GM12801 (cell line): ENCODE measurements around the gene SCARB1.

Source experiments
- TF ChIP-seq, protein P1 (sequence below): IDR thresholded peaks from one replicate; pipeline ENCODE4 v1.5.1; 2011; ENCODE audit warnings: control low read depth; ENCODE audit not compliant: insufficient read length; ENCODE audit errors: extremely low read depth

SCARB1 gene

DNA sequence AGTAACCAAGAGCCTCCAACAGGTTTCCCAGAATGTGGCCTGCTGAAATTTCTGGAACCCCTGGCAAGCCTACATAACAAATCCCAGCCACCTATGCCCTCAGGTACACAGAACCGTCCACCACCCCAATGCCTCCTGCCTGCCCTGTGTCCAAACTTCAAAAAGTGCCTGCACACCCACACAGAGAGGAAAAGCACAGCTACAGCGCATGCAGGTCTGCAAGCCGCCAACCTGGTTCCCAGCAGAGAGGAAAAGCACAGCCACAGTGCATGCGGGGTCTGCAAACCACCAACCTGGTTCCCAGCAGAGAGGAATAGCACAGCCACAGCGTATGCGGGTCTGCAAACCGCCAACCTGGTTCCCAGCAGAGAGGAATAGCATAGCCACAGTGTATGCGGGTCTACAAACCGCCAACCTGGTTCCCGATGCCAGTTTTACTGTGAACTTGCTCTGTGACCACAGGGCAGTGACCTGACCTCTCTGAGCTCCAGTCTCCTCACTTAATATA, 113.5 kb downstream of the SCARB1 start:
- TF ChIP-seq, protein P1, sequence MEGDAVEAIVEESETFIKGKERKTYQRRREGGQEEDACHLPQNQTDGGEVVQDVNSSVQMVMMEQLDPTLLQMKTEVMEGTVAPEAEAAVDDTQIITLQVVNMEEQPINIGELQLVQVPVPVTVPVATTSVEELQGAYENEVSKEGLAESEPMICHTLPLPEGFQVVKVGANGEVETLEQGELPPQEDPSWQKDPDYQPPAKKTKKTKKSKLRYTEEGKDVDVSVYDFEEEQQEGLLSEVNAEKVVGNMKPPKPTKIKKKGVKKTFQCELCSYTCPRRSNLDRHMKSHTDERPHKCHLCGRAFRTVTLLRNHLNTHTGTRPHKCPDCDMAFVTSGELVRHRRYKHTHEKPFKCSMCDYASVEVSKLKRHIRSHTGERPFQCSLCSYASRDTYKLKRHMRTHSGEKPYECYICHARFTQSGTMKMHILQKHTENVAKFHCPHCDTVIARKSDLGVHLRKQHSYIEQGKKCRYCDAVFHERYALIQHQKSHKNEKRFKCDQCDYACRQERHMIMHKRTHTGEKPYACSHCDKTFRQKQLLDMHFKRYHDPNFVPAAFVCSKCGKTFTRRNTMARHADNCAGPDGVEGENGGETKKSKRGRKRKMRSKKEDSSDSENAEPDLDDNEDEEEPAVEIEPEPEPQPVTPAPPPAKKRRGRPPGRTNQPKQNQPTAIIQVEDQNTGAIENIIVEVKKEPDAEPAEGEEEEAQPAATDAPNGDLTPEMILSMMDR: no peak

DNA sequence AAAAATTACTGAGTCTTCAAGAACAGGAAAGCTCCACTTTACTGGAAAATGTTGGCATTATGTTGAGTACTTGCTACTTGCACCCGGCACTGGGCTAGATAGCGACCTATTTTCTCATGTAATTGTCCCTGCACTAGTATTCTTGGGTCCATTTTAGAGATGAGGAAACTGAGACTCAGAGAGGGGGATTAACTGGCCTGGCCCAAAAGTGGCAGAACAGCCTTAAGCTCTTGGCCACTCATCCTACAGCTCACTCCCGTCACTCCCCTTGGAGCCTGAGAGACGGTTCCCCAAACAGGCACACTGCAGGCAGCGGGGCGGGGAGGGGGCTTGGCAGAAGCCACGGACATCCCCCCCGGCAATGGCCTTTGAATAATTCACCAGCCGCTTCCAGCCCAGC, 113.9 kb downstream of the SCARB1 start:
- TF ChIP-seq, protein P1: no peak

DNA sequence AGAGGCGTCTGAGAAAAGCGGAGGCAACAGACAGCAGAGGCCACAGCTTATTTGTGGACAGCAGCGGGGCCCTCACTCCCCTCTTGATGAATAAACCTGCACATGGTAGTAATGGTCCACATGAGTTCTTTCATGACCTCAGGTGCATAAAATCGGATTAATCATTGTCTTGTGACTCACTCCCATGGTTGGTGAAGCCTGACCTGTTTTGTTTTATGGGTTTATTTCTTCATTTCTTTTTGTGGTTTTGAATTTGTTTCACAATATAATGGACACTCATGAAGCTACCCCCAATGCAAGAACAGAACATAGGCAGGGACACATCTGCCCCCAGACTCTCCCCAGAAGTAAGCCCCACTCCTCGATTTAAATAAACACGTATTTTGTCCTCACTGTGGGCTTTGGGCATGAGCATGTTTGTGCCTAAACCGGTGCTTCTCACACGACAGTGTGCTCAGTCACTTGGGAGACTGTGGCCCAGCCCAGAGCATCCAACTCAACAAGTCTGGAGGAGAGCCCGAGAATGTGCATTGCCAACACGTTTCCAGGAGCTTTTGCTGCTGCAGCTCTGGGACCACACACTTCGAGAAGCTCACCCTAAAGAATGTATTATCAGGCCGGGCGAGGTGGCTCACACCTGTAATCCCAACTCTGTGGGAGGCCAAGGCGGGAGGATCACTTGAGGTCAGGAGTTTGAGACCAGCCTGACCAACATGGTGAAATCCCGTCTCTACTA, 116.1 kb downstream of the SCARB1 start:
- TF ChIP-seq, protein P1: no peak

DNA sequence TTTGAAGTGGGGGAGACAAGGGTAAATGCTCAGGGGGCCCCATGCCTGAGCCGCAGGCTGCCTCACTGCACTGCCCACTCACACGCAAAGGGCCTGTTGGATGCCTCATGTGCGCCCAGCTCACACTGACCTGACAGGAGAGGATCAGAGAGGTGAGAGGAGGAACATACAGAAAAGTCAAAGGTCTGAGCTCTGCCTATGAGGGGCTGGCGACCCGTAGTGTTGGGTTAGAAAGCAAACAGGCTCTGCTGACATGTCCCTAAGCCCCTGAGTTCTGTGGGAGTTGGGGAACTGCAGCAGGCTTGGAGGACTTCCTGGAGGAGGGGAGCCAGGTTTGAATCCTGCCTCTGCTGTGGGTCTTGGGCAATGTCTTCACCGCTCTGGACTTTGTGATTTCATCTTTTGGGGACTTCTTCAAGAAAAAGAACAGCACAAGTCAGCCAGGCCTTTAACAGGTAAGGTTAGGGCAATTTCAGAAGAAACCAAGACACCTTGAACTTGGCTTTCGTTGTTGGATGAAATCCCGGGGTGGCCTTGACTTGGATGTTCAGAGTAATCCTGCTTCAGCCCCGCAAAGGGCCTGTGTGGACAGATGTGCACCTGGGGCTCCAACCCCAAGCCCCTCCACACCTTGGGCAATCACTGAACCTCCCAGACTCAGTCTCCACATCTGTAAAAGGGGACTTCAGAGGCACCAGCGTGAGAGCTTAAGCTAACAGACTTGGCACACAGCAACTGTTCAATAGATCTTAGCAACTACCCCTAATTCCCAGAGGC, 116.8 kb downstream of the SCARB1 start:
- TF ChIP-seq, protein P1: no peak

DNA sequence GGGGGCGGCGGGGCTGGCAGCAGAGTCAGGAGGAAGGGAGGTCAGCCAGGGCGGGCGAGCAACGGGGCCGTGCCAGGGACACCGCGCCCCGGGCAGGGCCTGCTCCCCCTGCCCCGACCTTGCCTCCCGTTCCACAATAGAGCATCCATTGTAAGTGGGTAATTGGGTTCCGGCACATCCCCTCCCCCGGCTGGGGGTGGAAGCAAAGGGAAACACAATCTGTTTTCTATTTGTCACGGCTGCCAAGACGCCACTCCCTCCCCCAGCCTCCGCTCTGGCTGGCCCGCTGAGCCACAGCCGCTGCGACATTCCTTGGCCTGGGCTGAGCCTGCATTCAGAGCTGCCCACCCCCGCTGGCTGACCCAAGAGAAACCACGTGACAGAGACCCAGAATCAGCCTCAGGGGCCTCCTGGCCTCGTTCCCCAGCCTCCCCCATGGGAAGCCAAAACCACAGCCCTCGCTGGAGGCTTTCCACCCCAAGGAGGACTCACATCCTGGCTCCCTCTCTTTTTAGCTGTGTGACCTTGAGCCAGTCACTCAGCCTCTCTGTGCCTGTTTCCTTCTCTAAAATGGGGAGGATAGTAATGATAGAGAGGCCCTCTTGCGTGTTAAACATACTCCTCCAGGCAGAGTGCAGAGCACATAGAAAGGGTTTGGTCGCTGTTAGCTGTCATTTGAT, 117.6 kb downstream of the SCARB1 start:
- TF ChIP-seq, protein P1: no peak

DNA sequence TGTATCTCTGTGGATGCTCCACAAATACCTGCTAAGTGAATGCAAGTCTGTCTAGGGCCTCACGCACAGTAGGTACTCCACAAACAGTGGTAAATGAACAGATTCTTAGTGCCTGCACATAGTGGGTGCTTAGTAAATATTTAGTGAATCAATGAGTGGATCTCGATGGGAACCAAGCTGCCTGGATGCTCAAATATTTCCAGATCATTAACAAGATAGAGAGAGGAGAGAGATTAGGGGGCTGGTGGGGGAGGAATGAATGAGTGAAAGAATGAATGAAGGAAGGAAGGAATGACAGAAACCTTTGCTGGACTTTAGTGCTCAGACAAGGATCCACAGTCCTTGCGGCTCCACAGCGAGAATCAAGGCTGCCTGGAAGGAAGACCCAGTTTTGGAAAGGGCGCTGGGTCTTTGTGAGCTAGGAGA, 118.2 kb downstream of the SCARB1 start:
- TF ChIP-seq, protein P1: no peak

DNA sequence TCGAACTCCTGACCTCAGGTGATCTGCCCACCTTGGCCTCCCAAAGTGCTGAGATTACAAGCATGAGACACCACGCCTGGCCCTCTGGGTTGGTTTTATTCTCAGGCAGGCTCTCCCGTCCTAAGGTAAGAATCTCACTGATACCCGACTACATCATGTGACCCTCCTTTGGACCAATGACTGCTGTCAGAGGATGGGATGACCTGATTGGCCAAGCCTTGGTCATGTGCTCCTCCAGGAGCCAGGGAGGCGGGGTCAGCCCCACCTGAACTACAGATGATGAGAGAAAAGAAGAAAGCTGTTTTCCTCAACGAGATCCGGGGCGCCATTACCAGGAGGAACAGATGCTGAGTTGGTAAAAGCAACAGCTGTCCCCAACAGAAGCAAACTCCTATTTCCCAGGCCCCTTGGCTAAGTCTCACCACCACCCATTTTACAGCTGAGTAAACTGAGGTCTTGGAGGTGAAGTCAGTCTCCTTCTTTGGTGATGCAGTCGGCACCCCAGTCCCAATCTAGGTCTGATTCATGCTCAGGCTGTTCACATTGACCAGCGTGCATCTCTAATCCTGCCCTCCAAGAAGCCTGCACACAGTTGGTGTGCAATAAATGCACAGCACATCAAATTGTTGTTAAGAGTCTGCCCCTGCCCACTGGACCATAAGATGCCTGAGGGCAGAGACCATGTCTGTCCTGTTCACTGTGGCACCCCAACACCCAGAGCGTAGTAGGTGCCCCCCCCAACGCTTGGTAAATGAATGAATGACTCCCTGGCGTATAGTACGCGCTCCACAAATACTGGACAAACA, 118.8 kb downstream of the SCARB1 start:
- TF ChIP-seq, protein P1: no peak
